CD4-positive, alpha-beta T cell treated with Interleukin-1 beta for 1 hour (primary cell): ENCODE measurements around the gene FNDC3B.
"Not testable (repeated sequence)": the region's sequence is repeated elsewhere in the genome, so short reads cannot be mapped to it uniquely, and the experiment has no call there.

Source experiments
- DNase-seq, 2 donors: peaks; one replicate each; pipeline ENCODE4 v3.0.0-alpha.2; 2020 to 2022

Gene FNDC3B

DNA sequence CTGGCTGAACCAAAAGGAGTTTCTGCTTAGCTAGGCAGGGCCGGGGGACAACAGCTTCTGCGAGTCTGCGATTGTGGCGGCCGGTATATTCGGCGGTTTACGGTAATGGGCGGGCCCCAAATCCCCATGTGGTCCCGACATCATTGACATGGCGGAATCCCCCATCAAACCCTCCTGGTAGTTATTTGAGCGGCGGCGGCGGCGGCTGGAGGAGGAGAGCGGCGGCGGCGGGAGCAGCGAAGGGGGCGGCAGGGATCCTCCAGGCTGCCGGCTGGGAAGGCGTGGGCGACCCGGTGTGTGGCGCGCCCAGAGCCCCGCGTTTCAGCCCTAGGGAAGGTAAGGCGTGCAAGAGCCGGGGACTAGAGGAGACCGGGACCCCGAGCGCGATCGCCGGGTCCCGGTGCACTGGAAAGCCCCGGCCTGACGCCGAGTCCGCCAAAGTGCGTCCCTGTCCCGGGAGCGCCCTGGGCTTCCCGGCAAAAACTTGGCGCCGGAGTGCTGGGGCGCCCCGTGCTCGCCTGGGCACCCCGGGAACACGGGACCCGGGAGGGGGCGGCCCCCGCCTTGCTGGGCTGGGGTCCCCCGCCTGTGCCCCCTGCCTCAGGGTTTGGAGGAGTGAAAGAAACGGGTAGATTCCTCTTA lies at the start of gene FNDC3B:
Gene FNDC3B, plus strand, starts transcription at position 143 of the 642 bp plus-strand sequence. CDS start 72,902 bp downstream, outside the sequence.
- peak; percentile 91 to 93 for DNase-seq

DNA sequence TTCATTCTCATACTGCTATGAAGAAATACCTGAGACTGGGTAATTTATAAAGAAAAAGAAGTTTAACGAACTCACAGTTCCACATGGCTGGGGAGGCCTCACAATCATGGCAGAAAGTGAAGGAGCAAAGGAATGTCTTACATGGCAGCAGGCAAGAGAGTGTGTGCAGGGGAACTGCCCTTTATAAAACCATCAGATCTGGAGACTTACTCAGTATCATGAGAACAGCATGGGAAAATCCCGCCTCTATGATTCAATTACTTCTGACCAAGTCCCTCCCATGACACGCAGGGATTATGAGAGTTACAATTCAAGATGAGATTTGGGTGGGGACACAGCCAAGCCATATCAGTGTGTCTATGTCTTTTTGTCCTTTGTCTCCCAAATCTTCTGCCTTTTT lies 49.1 kb upstream of the FNDC3B start:
- DNase-seq: not testable (repeated sequence)

DNA sequence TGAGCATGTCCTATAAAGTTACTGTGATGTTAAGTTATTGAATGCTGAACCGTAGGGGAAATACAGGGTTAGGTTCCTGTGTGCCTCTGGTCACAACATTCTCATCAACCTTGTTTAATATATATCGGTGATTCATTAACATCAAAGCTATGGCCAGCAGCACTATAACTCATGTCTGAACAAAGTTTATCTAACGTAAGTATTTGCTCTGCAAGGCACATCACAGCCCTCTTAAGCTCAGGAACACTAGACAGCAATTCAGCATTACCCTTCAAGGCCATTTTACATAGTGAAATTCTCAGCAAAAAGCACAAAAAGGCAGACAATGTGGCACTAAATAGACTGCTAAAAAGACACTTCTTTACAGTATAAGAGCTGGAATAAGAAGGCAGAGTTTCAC lies 48.2 kb upstream of the FNDC3B start:
- no peak for DNase-seq

DNA sequence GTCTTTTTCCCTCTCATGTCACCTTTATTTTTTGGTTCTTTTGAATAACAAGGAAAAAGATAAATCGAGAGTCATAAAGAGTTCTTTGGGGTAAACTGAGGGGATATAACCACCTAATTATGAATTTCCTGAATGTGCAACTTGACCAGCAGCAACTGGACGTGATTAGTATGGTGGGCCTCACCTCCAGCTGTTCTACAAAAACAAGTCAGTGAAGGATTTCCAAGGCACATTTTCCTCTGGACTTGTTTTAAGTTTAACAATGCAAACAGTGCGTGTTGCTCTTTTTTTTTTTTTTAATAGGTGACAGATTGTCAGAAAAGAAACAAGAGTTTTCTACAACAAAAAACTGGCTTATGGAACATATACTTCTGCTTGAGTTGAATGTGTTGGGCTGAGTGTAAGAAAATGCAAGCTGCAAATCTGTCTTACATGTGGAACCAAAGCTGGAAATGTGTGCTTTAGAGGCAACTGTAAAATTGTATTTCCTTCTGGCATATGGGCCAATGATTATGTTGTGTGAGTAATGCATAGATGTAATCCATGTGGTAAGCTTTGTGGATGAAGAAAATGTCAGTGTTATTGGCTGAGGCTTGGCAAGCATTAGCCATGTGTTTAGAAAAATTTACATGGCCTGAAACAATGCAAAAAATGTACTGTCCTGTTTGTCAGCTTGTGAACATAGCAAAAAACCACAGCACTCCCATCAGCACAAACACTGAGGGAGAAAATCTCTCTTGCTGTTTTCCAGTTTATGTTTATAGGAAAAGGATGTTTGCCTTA lies 44.5 kb upstream of the FNDC3B start:
- no peak for DNase-seq

DNA sequence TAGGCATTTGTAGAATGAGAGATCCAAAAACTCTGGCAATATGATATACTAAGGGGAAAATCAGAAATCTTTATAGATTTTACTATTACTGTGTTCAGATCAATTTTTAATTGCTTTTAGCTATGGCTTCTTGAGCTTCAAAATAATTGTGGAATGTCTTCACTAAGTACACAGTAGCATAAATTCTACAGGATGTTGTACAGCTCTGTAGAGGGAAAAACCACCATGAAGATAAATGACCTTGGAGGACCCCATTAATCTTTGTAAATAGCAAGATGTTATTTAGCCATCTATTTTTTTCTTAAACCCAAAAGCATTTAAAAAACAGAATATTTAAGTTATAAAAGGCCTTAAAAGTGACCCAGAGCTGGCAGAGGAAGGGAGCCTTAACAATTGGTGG lies 43.9 kb upstream of the FNDC3B start:
- DNase-seq: no peak

DNA sequence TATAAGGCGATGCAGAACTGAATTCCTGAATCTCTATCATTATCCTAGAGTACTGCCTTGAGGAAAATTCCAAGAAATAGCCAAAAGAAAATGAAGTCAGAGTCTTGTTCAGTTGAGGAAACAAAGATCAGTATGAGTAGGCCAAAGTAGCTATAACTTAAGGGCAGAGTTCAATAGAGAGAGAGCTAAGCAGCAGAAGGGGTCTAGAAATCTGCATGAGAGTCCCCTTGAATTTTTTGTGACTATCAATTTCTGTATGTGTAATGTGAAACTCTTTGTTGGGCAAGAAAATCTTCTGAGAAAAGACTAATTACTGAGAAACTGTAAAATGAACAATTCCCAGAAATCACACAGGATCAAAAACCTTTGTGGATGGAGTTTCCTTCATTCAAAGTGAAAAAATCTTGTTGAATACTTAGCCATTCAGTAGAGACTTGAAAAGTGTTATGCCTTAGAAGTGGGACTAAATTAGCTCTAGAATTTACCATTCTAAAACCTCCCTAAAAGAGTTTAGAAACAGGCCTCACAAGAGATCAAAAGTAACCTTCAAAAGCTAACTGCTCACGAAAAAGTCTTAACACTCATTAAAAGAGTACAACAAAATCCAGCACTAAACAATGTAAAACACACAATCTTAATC lies 43.1 kb upstream of the FNDC3B start:
- no peak for DNase-seq

DNA sequence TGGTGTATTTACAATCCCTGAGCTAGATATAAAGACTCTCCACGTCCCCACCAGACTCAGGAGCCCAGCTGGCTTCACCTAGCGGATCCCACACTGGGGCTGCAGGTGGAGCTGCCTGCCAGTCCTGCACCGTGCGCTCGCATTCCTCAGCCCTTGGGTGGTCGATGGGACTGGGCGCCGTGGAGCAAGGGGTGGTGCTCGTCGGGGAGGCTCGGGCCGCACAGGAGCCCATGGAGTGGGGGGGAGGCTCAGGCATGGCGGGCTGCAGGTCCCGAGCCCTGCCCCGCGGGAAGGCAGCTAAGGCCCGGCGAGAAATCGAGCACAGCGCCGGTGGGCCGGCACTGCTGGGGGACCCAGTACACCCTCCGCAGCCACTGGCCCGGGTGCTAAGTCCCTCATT lies 40.6 kb upstream of the FNDC3B start:
- DNase-seq: not testable (repeated sequence)

DNA sequence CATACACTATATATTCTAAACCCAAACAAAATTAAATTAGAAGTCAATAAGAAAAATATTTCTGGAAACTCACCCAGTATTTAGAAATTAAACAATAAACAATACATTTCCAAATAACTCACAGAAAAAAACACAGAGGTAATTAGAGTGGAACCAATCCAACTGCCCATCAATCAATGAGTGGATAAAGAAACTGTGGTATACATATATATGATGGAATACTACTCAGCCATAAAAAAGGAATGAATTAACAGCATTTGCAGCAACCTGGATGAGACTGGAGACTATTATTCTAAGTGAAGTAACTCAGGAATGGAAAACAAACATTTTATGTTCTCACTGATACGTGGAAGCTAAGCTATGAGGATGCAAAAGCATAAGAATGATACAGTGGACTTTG lies 37.8 kb upstream of the FNDC3B start:
- DNase-seq: not testable (repeated sequence)

DNA sequence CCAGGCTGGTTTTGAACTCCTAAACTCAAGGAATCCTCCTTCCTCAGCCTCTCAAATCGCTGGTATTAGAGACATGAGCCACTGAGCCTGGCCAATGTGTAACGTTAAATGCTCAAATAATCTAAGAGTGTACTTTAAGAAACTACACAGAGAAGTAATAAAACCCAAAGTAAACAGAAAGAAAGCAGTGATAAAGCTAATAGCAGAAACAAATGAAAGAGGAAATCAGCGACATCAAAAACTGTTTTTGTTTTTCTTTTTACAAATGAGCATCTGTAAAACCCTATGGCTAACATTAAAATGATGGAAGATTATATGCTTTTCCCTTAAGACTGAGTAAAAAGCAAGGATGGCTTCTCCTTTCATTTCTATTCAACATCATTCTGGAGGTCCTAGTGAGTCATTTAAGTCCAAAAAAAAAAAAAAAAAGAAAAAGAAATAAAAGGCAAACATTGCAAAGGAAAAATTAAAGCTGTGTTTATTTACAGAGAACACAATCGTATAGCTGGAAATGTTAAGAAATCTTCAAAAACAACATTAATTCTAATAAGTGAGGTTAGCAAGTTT lies 36.8 kb upstream of the FNDC3B start:
- DNase-seq: no peak

DNA sequence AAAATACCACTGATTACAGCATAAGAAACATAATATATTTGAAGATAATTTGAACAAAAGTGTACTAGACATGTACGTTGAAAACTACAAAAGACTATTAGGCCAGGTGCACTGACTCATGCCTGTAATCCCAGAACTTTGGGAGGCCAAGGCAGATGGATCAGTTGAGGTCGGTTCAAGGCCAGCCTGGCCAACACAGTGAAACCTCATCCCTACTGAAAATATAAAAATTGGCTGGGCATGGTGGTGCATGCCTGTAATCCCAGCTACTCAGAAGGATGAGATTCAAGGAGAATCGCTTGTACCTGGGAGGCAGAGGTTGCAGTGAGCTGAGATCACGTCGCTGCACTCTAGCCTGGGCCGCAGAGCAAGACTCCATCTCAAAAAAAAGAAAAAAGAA lies 36.2 kb upstream of the FNDC3B start:
- no peak for DNase-seq

DNA sequence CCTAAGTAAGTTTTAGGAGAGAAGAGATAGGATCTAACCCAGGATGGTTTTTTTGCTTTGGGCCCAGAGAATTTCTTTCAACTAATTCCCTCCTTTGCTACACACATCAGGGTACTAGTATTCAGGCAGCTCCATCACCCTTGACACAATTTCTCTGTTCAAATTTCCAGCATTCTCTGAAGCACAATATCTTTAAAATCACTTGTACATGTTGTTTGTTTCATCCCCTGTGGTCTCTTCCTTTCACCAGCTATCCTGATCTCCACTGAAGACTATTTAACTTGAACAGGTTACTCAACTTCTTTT lies 32.4 kb upstream of the FNDC3B start:
- DNase-seq: no peak

DNA sequence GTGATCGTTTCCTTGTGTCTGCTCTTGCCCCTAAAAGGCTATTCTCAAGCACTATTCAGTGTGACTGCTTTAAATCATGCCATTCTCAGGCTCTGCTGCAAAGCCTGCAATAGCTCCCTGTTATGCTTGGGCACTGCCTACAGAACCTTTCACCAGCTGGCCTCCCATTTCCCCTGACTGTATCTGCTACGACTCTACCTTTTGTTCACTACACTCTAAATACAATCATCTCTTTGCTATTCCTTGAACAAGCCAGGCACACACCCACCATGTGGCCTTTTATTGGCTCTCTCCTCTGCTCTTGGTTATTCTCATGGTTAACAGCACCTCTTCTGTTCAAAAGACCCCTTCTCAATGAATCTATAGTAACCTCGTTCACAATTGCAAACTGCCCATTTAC lies 29.6 kb upstream of the FNDC3B start:
- DNase-seq: no peak

DNA sequence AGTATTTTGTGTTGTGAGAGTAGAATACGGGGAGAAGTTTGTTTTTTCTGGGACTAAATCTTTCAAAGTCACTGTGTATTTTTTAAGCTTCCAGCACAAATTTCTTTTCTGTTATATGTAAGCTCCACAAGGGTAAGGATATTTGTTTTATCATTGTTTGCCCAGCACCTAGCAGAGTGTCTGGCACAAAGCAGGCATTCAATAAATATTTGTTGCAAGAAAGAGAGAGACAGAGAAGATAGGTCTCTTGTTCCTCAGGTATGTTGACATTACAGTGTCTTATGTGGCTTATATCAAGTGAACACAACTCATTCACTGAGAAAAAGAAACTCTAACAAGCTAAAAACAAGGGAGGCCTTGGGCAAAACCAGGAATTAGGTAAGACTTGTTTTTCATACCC lies 26.6 kb upstream of the FNDC3B start:
- DNase-seq: no peak

DNA sequence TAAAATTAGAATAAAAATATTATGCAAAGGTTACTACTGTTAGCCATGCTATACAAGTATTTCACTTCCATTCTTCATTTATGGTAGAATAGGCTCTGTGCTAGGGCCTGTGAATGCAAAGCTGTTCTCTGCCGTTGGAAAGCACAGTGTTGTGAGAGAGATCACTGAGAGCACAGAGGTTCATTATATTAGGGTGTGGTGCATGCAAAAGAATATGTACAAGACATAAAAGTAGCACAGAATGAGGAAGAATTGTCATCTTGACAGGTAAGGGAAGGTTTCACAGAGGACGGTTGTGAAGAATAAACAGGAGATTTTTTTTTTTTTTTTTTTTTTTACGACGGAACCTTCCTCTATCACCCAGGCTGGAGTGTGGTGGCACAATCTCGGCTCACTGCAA lies 25.2 kb upstream of the FNDC3B start:
- no peak for DNase-seq

DNA sequence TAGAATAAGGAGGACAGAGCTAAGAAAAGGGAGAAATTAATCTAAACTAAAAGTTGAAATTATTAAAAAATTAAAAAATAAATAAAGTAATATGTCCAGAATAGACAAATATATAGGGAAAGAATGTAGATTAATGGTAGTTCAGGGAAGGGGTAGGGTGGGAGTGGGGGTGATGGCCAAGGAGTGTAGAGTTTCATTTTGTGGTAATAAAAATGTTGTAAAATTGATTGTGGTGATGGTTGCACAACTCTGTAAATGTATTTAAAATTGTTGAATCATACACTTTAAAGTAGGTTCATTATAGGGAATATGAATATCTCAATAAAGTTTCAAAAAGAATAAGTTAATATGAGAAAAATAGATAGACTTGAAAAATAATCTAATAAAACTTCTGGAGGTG lies 21.0 kb upstream of the FNDC3B start:
- no peak for DNase-seq

DNA sequence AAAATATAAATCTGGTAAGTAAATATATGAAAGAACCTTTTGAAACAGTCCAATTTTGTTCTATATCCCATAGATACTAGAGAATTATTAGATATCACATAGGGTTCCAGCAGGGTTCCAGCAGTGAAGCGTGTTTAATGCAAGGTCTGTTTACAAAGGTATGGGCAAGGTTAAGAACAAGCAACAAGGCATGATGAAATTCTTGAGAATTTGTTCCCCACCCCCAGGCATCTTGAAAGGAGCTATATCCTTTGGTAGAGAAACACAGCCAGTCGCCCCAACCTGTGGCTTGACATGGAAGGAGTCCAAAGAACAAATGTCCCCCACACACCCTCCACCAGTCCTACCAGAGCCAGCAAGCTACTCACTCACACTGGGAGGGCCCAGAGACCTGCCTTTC lies 18.6 kb upstream of the FNDC3B start:
- DNase-seq: no peak

DNA sequence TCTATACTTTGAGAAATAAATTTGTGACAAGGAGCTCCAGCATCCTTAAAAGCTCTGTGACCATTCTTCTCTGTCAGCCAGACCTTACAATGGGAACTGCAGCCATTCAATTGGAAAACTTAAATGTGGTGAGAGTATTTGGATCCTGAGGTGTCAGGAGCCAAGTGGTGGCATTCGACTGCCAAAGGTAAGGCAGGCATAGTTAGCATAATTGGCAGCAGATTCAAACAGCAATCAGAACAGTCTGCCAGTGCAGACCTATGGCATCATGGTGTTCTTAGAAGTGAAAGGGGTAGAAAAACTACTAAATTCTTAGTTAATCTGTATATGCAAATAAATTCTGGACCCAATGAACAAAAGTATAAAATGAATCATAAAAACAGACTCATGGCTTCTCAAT lies 18.2 kb upstream of the FNDC3B start:
- no peak for DNase-seq

DNA sequence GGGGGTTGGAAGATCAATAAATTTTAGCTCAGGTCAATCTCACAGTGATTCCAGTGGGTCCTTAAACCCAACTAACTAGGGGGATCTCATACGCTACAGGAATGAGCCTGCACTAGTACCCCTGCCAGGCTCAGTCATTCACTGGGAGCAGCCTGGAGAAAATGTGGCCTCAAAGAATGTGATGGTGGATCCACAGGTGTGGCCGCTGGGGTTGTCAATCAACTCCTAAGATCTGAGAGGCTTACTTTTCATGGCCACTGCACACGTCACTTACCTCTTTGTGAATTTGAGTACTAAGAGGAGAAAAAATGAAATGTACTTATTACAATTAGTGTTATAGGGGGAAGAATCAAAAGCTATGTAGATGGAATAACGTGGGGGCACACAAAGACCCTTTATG lies 17.5 kb upstream of the FNDC3B start:
- no peak for DNase-seq

DNA sequence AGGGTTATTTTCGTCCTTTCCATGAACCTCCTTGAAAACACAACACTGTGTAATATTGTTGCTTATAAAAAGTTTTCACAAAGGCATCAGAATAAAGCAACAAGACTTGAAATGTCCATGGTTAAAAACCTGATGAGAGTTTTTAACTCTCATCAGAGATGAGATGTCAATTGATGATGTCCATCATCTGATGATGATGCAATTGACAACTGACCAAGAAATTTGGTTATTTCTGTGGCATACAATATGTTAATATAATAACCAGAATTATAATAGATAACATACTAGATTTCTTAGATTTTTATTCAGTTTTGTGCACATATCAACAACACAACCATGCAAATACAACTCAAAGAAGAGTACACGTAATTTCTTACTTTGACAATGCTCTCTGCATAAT lies 15.5 kb upstream of the FNDC3B start:
- DNase-seq: no peak

DNA sequence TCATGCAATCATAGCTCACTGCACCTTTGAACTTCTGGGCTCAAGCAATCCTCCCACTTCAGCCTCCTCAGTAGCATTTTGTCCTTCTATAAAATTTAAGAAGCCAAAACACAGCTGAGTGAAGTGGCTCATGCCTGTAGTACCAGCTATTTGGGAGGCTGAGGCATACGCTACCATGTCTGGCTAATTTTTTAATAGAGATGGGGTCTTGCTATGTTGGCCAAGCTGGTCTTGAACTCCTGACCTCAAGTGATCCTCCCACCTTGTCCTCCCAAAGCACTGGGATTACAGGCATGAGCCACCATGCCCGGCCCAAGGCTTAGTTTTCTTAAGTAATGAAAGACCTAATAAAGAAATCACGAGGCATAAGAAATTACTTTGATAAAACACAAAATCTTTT lies 14.7 kb upstream of the FNDC3B start:
- DNase-seq: no peak

DNA sequence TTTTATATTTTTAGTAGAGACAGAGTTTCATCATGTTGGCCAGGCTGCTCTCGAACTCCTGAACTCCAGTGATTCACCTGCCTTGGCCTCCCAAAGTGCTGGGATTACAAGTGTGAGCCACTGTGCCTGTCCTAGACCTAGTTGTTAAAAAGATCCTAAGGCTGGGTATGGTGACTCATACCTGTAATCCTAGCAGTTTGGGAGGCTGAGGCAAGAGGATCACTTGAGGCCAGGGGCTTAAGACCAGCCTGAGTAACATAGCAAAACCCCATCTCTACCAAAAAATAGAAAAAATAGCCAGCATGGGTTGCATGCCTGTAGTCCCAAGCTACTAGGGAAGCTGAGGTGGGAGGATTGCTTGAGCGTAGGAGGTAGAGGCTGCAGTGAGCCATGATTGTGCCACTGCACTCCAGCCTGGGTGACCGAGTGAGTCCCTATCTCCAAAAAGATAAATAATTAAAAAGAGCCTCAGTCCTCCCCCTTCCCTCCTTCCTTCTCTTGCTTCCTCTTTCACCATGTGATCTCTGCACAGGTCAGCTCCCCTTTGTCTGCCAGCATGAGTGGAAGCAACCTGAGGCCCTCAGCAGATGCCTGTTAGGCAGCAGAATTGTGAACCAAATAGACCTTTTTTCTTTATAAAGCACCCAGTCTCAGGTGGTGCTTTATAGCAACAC lies 9.8 kb upstream of the FNDC3B start:
- no peak for DNase-seq

DNA sequence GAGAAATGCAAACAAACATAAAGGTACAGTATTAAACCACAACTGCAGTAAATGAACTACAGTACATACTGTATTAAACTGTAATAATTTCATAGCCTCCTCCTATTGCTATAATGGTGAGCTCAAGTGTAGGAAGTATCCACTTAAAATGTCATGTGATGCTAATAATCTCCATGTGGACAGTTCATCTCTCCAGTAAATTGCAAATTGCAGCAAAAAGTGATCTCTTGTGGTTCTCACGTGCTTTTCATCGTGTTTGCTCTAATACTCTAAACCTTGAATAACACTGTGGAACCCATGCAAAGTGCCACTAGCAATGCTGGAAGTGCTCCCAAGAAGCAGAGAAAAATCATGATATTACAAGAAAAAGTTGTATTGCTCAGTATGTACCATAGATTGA lies 9.2 kb upstream of the FNDC3B start:
- no peak for DNase-seq

DNA sequence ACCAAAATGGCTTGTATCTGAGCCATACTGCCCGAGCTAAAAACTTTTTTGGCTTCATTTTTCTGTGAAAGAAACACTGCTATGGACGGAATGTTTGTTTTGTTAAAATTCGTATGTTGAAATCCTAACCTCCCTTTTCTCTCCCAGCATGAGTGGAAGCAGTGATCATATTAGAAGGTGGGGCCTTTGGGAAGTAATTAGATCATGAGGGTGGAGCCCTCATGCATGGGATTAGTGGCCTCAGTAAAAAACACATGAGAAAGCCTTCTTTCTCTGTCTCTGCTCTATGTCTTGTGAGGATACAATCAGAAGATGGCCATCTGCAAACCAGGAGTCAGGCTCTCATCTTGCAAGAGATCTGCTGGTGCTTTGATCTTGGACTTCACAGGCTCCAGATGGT lies 7.4 kb upstream of the FNDC3B start:
- DNase-seq: no peak

DNA sequence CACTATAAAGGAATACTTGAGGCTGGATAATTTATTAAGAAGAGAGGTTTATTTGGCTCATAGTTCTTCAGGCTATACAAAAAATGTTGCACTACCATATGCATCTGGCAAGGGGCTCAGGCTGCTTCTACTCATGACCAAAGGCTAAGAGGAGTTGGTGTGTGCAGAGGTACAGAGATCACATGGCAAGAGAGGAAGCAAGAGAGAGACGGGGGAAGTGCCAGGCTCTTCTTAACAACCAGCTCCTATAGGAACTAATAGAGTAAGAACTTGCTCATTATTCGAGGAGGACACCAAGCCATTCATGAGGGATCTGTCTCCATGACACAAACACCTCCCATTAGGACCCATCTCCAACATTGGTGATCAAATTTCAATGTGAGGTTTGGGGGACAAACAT lies 6.0 kb upstream of the FNDC3B start:
- DNase-seq: no peak
